22Rv1 (cell line): Measurements from ENCODE around the gene TUBGCP3.

ENCODE experiments used
- ZFX ChIP-seq: fragments of 450-650 bp; IDR thresholded peaks from 2 replicates; pipeline ENCODE4 v1.6.1; 2017; ENCODE audit warnings: antibody characterized with exemption, borderline replicate concordance
- TF ChIP-seq, protein P1 (sequence below): fragments of 450-650 bp; IDR thresholded peaks from 2 replicates; pipeline ENCODE4 v1.5.1; 2017; ENCODE audit warnings: mild to moderate bottlenecking

GRCh38 chr13:112444416-112445399, 143.2 kb downstream of the TUBGCP3 start:
- TF ChIP-seq, protein P1, sequence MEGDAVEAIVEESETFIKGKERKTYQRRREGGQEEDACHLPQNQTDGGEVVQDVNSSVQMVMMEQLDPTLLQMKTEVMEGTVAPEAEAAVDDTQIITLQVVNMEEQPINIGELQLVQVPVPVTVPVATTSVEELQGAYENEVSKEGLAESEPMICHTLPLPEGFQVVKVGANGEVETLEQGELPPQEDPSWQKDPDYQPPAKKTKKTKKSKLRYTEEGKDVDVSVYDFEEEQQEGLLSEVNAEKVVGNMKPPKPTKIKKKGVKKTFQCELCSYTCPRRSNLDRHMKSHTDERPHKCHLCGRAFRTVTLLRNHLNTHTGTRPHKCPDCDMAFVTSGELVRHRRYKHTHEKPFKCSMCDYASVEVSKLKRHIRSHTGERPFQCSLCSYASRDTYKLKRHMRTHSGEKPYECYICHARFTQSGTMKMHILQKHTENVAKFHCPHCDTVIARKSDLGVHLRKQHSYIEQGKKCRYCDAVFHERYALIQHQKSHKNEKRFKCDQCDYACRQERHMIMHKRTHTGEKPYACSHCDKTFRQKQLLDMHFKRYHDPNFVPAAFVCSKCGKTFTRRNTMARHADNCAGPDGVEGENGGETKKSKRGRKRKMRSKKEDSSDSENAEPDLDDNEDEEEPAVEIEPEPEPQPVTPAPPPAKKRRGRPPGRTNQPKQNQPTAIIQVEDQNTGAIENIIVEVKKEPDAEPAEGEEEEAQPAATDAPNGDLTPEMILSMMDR, result no peak
- TF ChIP-seq ZFX, result no peak
